ENCODE data around the gene FAM13A. TPM values are rescaled to one million over a fixed set of nuclear protein-coding genes. Genes with fewer than 3 reads are reported as not detected.
A peak's percentile ranks its signal among the peaks of the same experiment; 100 is the strongest.

FAM13A gene
- total and polyA plus RNA-seq, 8 donors = 6.0 to 132 (median 45.7) TPM

DNA sequence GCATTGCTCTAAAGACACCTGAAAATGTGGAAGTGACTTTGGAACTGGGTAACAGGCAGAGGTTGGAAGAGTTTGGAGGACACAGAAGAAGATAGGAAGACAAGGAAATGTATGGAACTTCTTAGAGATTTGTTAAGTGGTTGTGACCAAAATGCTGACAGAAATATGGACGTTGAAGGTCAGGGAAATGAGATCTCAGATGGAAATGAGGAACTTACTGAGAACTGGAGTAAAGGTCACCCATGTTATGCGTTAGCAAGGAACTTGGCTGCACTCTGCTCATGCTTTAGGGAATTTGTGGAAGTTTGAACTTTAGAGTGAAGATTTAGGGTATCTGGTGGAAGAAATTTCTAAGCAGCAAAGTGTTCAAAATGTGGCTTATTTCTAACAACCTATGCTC, 99.4 kb downstream of the FAM13A start:
- Histone ChIP-seq H3K36me3 (no peaks in the 10 kb centered on the region), H3K27me3 (no peaks in the 10 kb centered on the region), H3K4me3 (no peak overlapping the region), H3K27ac (no peak overlapping the region), H3K9me3 (no peaks in the 10 kb centered on the region), H3K4me1 (peaks cover 0 to 11% (median 0%) of the 10 kb centered on the region in 4 donors)
- no peak for TF ChIP-seq POLR2AphosphoS5 (IDR thresholded peaks at IDR 0.05)
- no peak for TF ChIP-seq EP300 (IDR thresholded peaks at IDR 0.05)
- TF ChIP-seq POLR2A (IDR thresholded peaks at IDR 0.05) = no peak
- TF ChIP-seq, protein P1, sequence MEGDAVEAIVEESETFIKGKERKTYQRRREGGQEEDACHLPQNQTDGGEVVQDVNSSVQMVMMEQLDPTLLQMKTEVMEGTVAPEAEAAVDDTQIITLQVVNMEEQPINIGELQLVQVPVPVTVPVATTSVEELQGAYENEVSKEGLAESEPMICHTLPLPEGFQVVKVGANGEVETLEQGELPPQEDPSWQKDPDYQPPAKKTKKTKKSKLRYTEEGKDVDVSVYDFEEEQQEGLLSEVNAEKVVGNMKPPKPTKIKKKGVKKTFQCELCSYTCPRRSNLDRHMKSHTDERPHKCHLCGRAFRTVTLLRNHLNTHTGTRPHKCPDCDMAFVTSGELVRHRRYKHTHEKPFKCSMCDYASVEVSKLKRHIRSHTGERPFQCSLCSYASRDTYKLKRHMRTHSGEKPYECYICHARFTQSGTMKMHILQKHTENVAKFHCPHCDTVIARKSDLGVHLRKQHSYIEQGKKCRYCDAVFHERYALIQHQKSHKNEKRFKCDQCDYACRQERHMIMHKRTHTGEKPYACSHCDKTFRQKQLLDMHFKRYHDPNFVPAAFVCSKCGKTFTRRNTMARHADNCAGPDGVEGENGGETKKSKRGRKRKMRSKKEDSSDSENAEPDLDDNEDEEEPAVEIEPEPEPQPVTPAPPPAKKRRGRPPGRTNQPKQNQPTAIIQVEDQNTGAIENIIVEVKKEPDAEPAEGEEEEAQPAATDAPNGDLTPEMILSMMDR (IDR thresholded peaks at IDR 0.05) = no peak
- intact Hi-C loops (cut with DNase I; ENCODE audit: low total_unique reads) = no loop called here
- peak in 1 of 2 donors; percentile 45 for DNase-seq
- WGBS, 5 donors = 52 to 73% (median 61%) methylated on average over 2 of the region's 2 CpGs

DNA sequence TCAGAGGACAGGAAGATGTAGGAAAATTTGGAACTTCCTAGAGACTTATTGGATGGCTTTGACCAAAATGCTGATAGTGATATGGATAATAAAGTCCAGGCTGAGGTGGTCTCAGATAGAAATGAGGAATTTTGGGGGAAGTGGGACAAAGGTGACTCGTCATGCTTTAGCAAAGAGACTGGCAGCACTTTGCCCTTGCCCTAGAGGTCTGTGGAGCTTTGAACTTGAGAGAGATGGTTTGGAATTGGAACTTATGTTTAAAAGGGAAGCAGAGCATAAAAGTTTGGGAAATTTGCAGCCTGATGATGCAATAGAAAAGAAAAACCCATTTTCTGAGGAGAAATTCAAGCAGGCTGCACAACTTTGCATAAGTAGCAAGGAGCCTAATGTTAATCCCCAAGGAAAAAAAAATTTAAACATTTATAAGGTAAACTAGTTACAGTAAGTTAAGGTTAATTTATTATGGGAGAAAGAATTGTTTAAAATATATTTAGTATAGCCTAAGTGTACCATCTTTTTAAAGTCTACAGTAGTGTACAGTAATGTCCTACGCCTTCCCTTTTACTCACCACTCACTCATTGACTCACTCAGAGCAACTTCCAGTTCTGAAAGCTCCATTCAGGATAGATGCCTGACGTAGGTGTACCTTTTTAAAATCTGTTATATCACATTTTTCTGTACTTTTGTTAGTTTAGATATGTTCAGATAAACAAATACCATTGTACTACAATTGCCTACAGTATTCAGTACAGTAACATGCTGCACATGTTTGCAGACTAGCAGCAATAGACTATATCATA, 101.2 kb downstream of the FAM13A start:
- intact Hi-C loops (cut with DNase I; ENCODE audit: low total_unique reads) = no loop called here
- 87 to 94% (median 91%) methylated on average over 3 of the region's 3 CpGs for WGBS, 5 donors
- no peak for DNase-seq
- Histone ChIP-seq H3K9me3 (no peaks in the 10 kb centered on the region), H3K4me1 (peaks cover 0 to 11% (median 0%) of the 10 kb centered on the region in 4 donors), H3K36me3 (no peaks in the 10 kb centered on the region), H3K27ac (no peak overlapping the region), H3K4me3 (no peak overlapping the region), H3K27me3 (no peaks in the 10 kb centered on the region)
- no peak for TF ChIP-seq POLR2AphosphoS5 (IDR thresholded peaks at IDR 0.05)
- TF ChIP-seq, protein P1 (IDR thresholded peaks at IDR 0.05) = no peak
- no peak for TF ChIP-seq POLR2A (IDR thresholded peaks at IDR 0.05)
- no peak for TF ChIP-seq EP300 (IDR thresholded peaks at IDR 0.05)

DNA sequence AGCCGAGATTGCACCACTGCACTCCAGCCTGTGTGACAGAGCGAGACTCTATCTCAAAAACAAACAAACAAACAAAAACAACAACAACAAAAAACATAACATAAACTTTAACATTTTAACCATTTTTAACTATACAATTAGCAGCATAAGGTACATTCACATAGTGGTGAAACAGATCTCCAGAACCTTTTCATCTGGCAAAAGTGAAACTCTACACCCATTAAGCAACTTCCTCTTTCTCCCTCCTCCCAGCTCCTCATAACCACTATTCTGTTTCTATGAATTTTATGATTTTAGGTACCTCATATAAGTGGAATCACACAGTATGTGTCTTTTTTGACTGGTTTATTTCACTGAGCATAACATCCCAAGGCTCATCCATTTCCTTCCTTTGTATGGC, 103.6 kb downstream of the FAM13A start:
- Histone ChIP-seq H3K4me3 (no peak overlapping the region), H3K4me1 (peaks cover 0 to 10% (median 0%) of the 10 kb centered on the region in 4 donors), H3K27me3 (no peaks in the 10 kb centered on the region), H3K27ac (no peak overlapping the region), H3K36me3 (no peaks in the 10 kb centered on the region), H3K9me3 (no peaks in the 10 kb centered on the region)
- TF ChIP-seq POLR2A (IDR thresholded peaks at IDR 0.05) (no peak), POLR2AphosphoS5 (IDR thresholded peaks at IDR 0.05) (no peak), EP300 (IDR thresholded peaks at IDR 0.05) (no peak)
- intact Hi-C loops (cut with DNase I; ENCODE audit: low total_unique reads) = no loop called here
- WGBS, 5 donors = 88 to 98% (median 93%) methylated on average over 2 of the region's 2 CpGs
- DNase-seq = no peak

DNA sequence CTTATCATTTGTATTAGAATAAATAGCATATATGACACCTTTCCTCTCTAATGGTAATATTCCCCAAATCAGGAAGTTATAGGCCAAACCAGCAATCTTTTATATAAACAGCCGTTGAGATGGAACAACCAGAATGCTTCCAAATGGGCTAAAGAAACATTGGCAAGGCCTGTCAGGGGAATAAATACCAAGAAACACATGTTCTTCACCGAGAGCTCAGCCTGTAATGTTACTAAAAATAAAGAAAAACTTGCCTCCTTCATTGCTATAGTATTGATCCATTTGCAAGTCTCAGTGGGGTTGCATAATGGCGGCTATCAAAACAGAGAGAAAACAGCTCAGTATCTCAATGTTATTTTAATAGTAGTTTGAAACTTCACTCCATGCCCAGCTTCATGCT, 104.9 kb downstream of the FAM13A start:
- Histone ChIP-seq H3K4me3 (no peak overlapping the region), H3K36me3 (no peaks in the 10 kb centered on the region), H3K9me3 (no peaks in the 10 kb centered on the region), H3K27me3 (no peaks in the 10 kb centered on the region), H3K4me1 (peaks cover 0 to 3% (median 0%) of the 10 kb centered on the region in 4 donors), H3K27ac (no peak overlapping the region)
- 60 to 79% (median 70%) methylated on average over 3 of the region's 3 CpGs for WGBS, 5 donors
- no peak for DNase-seq
- intact Hi-C loops (cut with DNase I; ENCODE audit: low total_unique reads) = no loop called here
- TF ChIP-seq EP300 (IDR thresholded peaks at IDR 0.05) = no peak
- TF ChIP-seq POLR2A (IDR thresholded peaks at IDR 0.05) = no peak
- TF ChIP-seq, protein P1 (IDR thresholded peaks at IDR 0.05) = no peak
- TF ChIP-seq POLR2AphosphoS5 (IDR thresholded peaks at IDR 0.05) = no peak

DNA sequence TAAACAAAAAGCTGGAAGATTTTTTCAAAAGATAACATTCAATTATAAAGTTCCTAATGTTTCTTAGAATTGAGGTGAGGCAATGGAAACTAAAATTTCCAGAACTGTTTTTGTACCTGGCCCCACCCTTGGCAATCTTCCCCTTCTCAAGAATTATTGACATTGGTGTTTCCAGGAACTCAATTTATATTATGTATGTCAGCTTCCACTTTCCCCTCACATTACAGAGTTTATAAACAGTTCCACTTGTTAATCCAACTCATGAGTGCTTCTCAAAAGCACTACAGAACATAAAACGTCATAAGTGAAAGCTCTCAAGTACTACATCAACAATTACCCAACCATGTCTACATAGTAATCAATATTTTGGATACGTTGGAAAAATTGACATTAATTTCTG, 107.4 kb downstream of the FAM13A start:
- TF ChIP-seq POLR2AphosphoS5 (IDR thresholded peaks at IDR 0.05) = no peak
- TF ChIP-seq POLR2A (IDR thresholded peaks at IDR 0.05) = no peak
- TF ChIP-seq, protein P1 (IDR thresholded peaks at IDR 0.05) = no peak
- TF ChIP-seq EP300 (IDR thresholded peaks at IDR 0.05) = no peak
- peaks cover 0 to 3% (median 0%) of the 10 kb centered on the region in 4 donors for H3K4me1 ChIP-seq
- no peak overlapping the region for H3K27ac ChIP-seq
- no peaks in the 10 kb centered on the region for H3K36me3 ChIP-seq
- peak in 1 of 2 donors; percentile 50 for DNase-seq
- no peak overlapping the region for H3K4me3 ChIP-seq
- no peaks in the 10 kb centered on the region for H3K9me3 ChIP-seq
- H3K27me3 ChIP-seq = no peaks in the 10 kb centered on the region
- intact Hi-C loops (cut with DNase I; ENCODE audit: low total_unique reads) = no loop called here
- WGBS, 5 donors = 26 to 41% (median 32%) methylated on average over 2 of the region's 2 CpGs
